GM19239 (cell line): ENCODE results near the gene MARK4.

Experiments
- DNase-seq: peaks from one replicate; pipeline ENCODE4 v3.0.0; 2011; ENCODE audit warnings: low spot score; ENCODE audit not compliant: insufficient read length
- FAIRE-seq: peaks from 2 replicates; lab custom pipeline; 2011; peaks lifted over from hg19 to GRCh38; lab: Jason Lieb, UNC

Gene MARK4

GRCh38 chr19:45352471-45352870, 101.4 kb downstream of the MARK4 start:
- no peak for FAIRE-seq
- no peak for DNase-seq

- FAIRE-seq (no peak), DNase-seq (no peak)
Observed at GRCh38 chr19:45352914-45353796, 102.1 kb downstream of the MARK4 start.

- FAIRE-seq, result no peak
- DNase-seq, result no peak
Observed at GRCh38 chr19:45354241-45354842, 103.3 kb downstream of the MARK4 start.
